Lower leg skin (tissue), 4 donors: ENCODE data around the gene CD63. TPM values are rescaled to one million over a fixed set of nuclear protein-coding genes. Genes with fewer than 3 reads are reported as not detected.

ENCODE experiments used
- DNase-seq, 2 donors: peaks; one replicate each; pipeline ENCODE4 v3.0.0-alpha.2; 2019; ENCODE audit warnings: low spot score in 2 of 2
- H3K4me3 ChIP-seq: fragments of 200-600 bp; sonication (generic); 2 replicates; pipeline ENCODE4 v1.5.1; 2017; ENCODE audit warnings: mild to moderate bottlenecking, low read depth; ENCODE audit not compliant: poor library complexity, severe bottlenecking
- CTCF ChIP-seq, 3 donors: fragments of 450-650 bp; IDR thresholded peaks; one replicate each; pipeline ENCODE4 v1.5.1; 2016; ENCODE audit warnings: antibody characterized with exemption in 3 of 3, mild to moderate bottlenecking in 3 of 3, moderate library complexity in 2 of 3
- POLR2A ChIP-seq, 2 donors: fragments of 450-650 bp; IDR thresholded peaks; one replicate each; pipeline ENCODE4 v1.6.1; 2016 to 2017; ENCODE audit warnings: antibody characterized with exemption in 2 of 2, mild to moderate bottlenecking in 1 of 2, moderate library complexity in 1 of 2
- WGBS, 2 donors: methylation state at CpG; one replicate each; pipeline ENCODE4 v1.1.5; 2018; 5-methylcytosine and 5-hydroxymethylcytosine counted together
- intact Hi-C: fragments of 100-400 bp; cut with DNase I; formaldehyde crosslinking; loops from one replicate; pipeline ENCODE4 v1.15.0; 2023; ENCODE audit warnings: low total_unique reads
- total RNA-seq, 4 donors: library from RNA; depleted of rRNA; stranded (reverse); fragments of >200 nt; gene quantifications; one replicate each; pipeline ENCODE4 v1.1.0, GENCODE V29; 2016

Gene CD63
- total RNA-seq, 4 donors from 2014 or later, result 151 to 408 (median 196) TPM

GRCh38 chr12:55736780-55737580, 8.2 kb upstream of the CD63 start:
- intact Hi-C loops, result loop anchor here (5.0 kb wide), 1 partner anchor 205 kb away; no protein-coding TSS in a partner anchor
- no peak for TF ChIP-seq POLR2A (IDR thresholded peaks at IDR 0.05)
- TF ChIP-seq CTCF (IDR thresholded peaks at IDR 0.05), result peak in 1 of 3 donors; percentile 31

GRCh38 chr12:55736076-55736475, 7.3 kb upstream of the CD63 start:
- intact Hi-C loops, result loop anchor here (5.0 kb wide), 1 partner anchor 206 kb away; no protein-coding TSS in a partner anchor
- H3K4me3 ChIP-seq, result no peak overlapping the region
- DNase-seq, result peak in 1 of 2 donors; percentile 76
- 55 to 64% methylated on average over 3 of the region's 3 CpGs for WGBS, 2 donors
- TF ChIP-seq POLR2A (IDR thresholded peaks at IDR 0.05) (no peak), CTCF (IDR thresholded peaks at IDR 0.05) (no peak)

More at GRCh38 chr12:55736780-55737580, 8.2 kb upstream of the CD63 start:
- no peak overlapping the region for H3K4me3 ChIP-seq
- 37 to 43% methylated on average over 6 of the region's 6 CpGs for WGBS, 2 donors
- DNase-seq, result peak in 1 of 2 donors; percentile 93

- TF ChIP-seq CTCF (IDR thresholded peaks at IDR 0.05) (no peak), POLR2A (IDR thresholded peaks at IDR 0.05) (no peak)
- no peak for DNase-seq
- no peak overlapping the region for H3K4me3 ChIP-seq
- intact Hi-C loops, result no loop called here
- WGBS, 2 donors, result 80 to 100% methylated on average over 3 of the region's 3 CpGs
These were observed 5.8 kb upstream of the CD63 start for GRCh38 chr12:55734595-55734994.

- no peak for TF ChIP-seq POLR2A (IDR thresholded peaks at IDR 0.05)
- no peak for TF ChIP-seq CTCF (IDR thresholded peaks at IDR 0.05)
- no peak overlapping the region for H3K4me3 ChIP-seq
- 87 to 92% methylated on average over 2 of the region's 2 CpGs for WGBS, 2 donors
- intact Hi-C loops, result no loop called here
- no peak for DNase-seq
These were observed 5.0 kb upstream of the CD63 start for GRCh38 chr12:55733858-55734257.

- H3K4me3 ChIP-seq, result no peak overlapping the region
- WGBS, 2 donors, result 91 to 94% methylated on average over 14 of the region's 14 CpGs
- DNase-seq, result peak in 1 of 2 donors; percentile 76
- TF ChIP-seq POLR2A (IDR thresholded peaks at IDR 0.05) (no peak), CTCF (IDR thresholded peaks at IDR 0.05) (no peak)
- intact Hi-C loops, result no loop called here
These were observed 4.3 kb upstream of the CD63 start for GRCh38 chr12:55733021-55733555.
